ENCODE measurements around the gene TMEM170A. TPM values are rescaled to one million over a fixed set of nuclear protein-coding genes. Genes with fewer than 3 reads are reported as not detected.
"Not testable (repeated sequence)": the region's sequence is repeated elsewhere in the genome, so short reads cannot be mapped to it uniquely, and the experiment has no call there.

Gene TMEM170A
- total RNA-seq, 2 donors from 2014 or later, result 21.5 to 35.9 TPM

DNA sequence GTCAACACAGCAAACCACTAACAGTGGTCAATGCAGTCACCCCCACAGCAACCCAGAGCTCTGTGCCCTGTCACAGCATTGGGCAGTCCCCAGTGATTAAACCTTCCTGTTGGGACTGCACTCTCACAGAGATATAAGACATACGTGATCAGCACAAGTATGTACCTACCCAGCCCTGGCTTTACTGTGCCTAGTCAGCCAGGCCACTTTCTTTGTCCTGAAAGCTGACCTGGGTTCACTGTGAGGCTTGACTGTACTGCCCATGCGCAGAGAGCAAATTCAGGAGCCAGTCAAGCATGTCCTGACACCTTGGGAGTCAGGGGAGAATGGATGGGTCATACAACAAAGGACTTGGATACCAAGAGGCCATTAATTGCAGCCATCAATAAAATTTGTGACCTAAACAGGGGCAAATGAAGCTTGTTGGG is 10.9 kb upstream of the TMEM170A start:
- TF ChIP-seq POLR2A (IDR thresholded peaks at IDR 0.05) (no peak), POLR2AphosphoS5 (IDR thresholded peaks at IDR 0.05) (no peak)
- TF ChIP-seq, protein P1, sequence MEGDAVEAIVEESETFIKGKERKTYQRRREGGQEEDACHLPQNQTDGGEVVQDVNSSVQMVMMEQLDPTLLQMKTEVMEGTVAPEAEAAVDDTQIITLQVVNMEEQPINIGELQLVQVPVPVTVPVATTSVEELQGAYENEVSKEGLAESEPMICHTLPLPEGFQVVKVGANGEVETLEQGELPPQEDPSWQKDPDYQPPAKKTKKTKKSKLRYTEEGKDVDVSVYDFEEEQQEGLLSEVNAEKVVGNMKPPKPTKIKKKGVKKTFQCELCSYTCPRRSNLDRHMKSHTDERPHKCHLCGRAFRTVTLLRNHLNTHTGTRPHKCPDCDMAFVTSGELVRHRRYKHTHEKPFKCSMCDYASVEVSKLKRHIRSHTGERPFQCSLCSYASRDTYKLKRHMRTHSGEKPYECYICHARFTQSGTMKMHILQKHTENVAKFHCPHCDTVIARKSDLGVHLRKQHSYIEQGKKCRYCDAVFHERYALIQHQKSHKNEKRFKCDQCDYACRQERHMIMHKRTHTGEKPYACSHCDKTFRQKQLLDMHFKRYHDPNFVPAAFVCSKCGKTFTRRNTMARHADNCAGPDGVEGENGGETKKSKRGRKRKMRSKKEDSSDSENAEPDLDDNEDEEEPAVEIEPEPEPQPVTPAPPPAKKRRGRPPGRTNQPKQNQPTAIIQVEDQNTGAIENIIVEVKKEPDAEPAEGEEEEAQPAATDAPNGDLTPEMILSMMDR (IDR thresholded peaks at IDR 0.05), result no peak
- Histone ChIP-seq H3K36me3 (no peaks in the 10 kb centered on the region), H3K4me1 (replicated peaks) (no peaks in the 10 kb centered on the region), H3K4me3 (no peak overlapping the region), H3K9me3 (no peaks in the 10 kb centered on the region), H3K27ac (no peak overlapping the region), H3K27me3 (replicated peaks; ENCODE audit: insufficient read depth) (no peaks in the 10 kb centered on the region)
- no peak for DNase-seq (ENCODE audit: low spot score)
- WGBS, result 100% methylated on average over 2 of the region's 2 CpGs
- intact Hi-C loops (cut with DNase I), result loop anchor here (10.0 kb wide), 1 partner anchor 149 kb away; the partner anchor contains the start of gene ADAT1

DNA sequence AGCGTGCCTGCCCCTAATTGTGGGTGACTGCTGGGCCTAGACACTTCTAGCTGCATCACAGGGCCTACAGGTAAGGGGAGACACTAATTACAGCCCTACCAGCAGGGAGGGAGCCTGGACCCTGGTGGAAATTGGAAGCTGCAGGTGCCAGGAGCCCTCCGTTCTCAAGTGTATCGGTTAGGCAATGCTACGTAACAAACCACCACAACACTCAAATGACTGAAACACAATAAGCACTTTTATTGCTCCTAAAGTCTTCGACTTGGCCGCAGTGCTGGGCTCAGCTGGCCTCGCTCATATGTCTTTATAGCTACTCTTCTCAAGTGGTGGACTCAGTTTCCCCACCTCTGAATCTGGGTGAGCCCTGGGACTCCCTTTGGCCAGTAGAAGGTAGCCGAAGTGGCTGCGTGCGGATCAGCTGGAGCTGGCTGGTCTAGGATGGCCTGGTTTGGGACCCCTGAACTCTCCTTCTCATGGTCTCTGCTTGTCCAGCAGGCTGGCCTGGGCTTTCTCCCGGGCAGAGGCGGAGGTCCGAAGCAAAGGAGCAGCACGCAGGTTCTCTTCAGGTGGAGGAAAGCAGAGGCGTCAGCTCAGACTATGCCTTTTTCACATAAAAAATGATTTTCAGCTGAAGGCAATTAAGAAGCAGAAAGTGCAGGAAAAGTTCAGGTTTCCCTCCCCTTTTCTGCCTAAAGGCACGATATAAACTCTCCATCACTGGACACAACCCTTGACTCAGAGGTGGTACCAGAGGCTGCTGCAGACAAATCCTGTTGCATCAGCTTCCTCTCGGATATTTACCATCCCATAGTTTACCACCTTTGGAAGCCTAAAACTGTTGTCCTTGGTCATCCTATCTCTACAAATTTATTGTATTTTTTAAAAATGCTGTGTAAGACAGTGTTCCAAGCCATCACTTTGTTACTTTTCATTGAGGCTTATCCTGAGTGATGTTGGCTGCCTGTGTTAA is 8.7 kb upstream of the TMEM170A start:
- no peaks in the 10 kb centered on the region for H3K27me3 ChIP-seq (replicated peaks; ENCODE audit: insufficient read depth)

DNA sequence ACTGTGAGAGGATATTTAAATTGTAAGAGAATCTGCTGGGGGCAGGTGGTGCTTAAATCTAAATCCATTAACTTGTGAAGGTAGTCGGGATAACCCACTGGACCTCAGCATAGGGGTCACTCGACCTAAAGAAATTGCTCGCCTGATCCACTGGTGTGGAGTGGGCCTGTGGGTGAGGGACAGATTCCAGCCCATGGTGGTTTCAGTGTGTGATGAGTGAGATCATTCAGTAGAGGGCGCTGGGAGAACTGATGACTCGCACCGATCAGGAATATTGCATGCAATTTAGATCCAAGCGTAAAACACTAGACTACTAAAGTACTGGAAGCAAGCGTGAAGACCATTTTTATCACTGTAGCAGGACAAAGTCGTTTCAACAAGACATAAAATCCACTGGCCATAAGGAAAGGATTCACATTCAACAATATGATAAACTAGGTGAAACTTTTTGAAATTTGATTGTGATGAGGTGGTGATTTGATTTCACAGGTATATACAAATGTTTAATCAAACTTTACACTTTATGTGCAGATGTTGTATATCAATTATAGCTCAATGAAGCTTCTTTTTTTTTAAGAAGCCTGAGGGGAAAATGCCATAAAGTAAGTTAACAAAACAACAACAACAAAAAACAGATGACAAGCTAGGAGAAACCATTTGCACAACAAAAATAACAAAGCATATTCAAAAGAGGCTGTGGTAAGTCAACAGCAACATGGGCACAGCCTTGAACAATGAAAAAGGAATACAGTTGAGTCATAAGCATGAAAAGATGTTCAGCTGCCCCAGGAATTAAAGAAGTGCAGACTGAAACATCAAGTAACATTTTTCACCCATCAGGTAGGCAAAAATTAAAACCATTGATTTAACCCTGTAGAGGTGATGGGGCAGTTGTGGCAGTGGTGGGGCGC is 7.5 kb upstream of the TMEM170A start:
- Histone ChIP-seq H3K4me3 (no peak overlapping the region), H3K27me3 (replicated peaks; ENCODE audit: insufficient read depth) (no peaks in the 10 kb centered on the region), H3K36me3 (no peaks in the 10 kb centered on the region), H3K9me3 (no peaks in the 10 kb centered on the region), H3K4me1 (replicated peaks) (no peaks in the 10 kb centered on the region), H3K27ac (no peak overlapping the region)
- 15% methylated on average over 9 of the region's 10 CpGs for WGBS
- TF ChIP-seq, protein P1 (IDR thresholded peaks at IDR 0.05), result peak; percentile 25 to 81 (median 62)
- TF ChIP-seq POLR2A (IDR thresholded peaks at IDR 0.05) (no peak), POLR2AphosphoS5 (IDR thresholded peaks at IDR 0.05) (peak; percentile 61)
- intact Hi-C loops (cut with DNase I), result loop anchor here (2.0 to 10.0 kb wide), 3 partner anchors 45 to 293 kb away; partner anchors contain the start of gene ADAT1
- DNase-seq (ENCODE audit: low spot score), result peak; percentile 67

More for the DNA sequence above, 8.7 kb upstream of the TMEM170A start:
- TF ChIP-seq, protein P1 (IDR thresholded peaks at IDR 0.05), result no peak
- TF ChIP-seq POLR2AphosphoS5 (IDR thresholded peaks at IDR 0.05) (no peak), POLR2A (IDR thresholded peaks at IDR 0.05) (no peak)
- Histone ChIP-seq H3K9me3 (no peaks in the 10 kb centered on the region), H3K36me3 (no peaks in the 10 kb centered on the region), H3K4me1 (replicated peaks) (no peaks in the 10 kb centered on the region), H3K27ac (no peak overlapping the region), H3K4me3 (no peak overlapping the region)
- intact Hi-C loops (cut with DNase I), result loop anchor here (2.0 to 10.0 kb wide), 3 partner anchors 44 to 292 kb away; partner anchors contain the start of gene ADAT1
- DNase-seq (ENCODE audit: low spot score), result no peak
- WGBS, result 95% methylated on average over 17 of the region's 17 CpGs

DNA sequence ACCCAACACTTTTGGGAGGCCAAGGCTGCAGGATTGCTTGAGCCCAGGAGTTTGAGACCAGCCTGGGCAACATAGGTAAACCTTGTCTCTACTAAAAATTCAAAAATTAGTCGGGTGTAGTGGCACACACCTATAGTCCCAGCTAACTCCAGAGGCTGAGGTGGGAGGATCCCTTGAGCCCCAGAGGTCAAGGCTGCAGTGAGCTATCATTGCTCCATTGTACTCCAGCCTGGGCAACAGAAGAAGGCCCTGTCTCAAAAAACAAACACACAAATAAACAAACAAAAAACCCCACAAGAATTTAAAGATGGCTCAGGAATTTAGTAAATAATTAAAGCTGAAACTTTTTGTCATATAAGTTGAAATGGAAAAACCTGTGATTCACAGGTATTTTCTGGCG is 2.3 kb upstream of the TMEM170A start:
- no peak for DNase-seq (ENCODE audit: low spot score)

DNA sequence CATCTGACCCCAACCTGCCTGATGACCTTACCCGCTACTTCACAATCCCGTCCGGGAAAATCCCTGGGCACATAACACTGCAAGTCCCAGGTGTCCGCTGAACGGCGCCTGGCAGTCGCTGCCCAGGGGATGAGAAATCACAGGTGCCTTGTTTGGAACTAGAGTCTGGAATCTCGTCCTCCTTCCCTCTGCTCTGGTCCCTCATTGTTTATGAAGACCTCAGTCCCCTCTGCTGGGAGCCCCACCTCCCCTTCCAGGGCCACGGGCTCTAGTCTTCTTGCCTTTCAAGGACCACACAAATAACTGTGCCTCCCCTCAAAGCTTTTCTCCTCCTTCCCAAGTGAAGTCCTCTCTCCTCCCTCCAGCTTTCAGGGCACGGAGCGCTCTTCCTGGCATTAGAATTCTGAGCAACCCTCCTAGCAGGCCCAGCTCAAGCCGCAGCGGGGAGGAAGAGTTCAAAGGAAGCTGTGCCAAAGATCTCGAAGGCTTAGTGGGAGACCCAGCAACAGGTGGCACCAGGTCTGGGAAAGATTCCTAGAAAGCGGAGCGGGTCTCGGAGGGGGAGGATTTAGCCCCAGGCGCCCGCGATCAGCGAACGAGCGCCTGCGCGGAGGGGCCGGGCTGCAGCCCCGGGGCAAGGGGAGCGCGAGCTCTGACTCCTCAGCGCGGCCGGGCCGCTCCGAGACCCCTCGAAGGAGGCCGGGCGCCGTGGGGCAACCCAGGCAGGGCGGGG is 934 bp downstream of the TMEM170A start:
- not testable (repeated sequence) for H3K9me3 ChIP-seq; DNase-seq (ENCODE audit: low spot score); H3K4me1 ChIP-seq (replicated peaks); H3K36me3 ChIP-seq; H3K27me3 ChIP-seq (replicated peaks; ENCODE audit: insufficient read depth)
- intact Hi-C loops (cut with DNase I), result loop anchor here (1.0 to 2.0 kb wide), 2 partner anchors 29 to 264 kb away; no protein-coding TSS in a partner anchor
- Histone ChIP-seq H3K27ac (peak overlapping the region; percentile 96 to 98), H3K4me3 (peak overlapping the region; percentile 85 to 92)
- 2% methylated on average over 39 of the region's 39 CpGs for WGBS

More for the DNA sequence above, 2.3 kb upstream of the TMEM170A start:
- Histone ChIP-seq H3K4me3 (no peak overlapping the region), H3K36me3 (no peaks in the 10 kb centered on the region), H3K4me1 (replicated peaks) (no peaks in the 10 kb centered on the region), H3K9me3 (no peaks in the 10 kb centered on the region), H3K27me3 (replicated peaks; ENCODE audit: insufficient read depth) (no peaks in the 10 kb centered on the region), H3K27ac (no peak overlapping the region)
- WGBS, result 96% methylated on average over 2 of the region's 2 CpGs
- TF ChIP-seq, protein P1 (IDR thresholded peaks at IDR 0.05), result no peak
- no peak for TF ChIP-seq POLR2AphosphoS5 (IDR thresholded peaks at IDR 0.05)
- TF ChIP-seq POLR2A (IDR thresholded peaks at IDR 0.05), result no peak
- intact Hi-C loops (cut with DNase I), result no loop called here

Data from prostate gland (tissue), 2 donors.